Left hindlimb (tissue), 1 donor: ENCODE data around the gene NFIC.
"Not testable (repeated sequence)": the region's sequence is repeated elsewhere in the genome, so short reads cannot be mapped to it uniquely, and the experiment has no call there.

ENCODE experiments used
- DNase-seq: peaks from one replicate; pipeline ENCODE4 v3.0.0-alpha.2; 2018

The NFIC gene

GRCh38 chr19:3375221-3376090 is 9.1 kb downstream of the NFIC start:
- peak; percentile 81 for DNase-seq

- DNase-seq, result not testable (repeated sequence)
Observed at GRCh38 chr19:3376091-3376455, 9.7 kb downstream of the NFIC start.

GRCh38 chr19:3378352-3379150 is 12.2 kb downstream of the NFIC start:
- DNase-seq, result no peak

- DNase-seq, result no peak
Observed at GRCh38 chr19:3380829-3381228, 14.4 kb downstream of the NFIC start.

- DNase-seq, result no peak
Observed at GRCh38 chr19:3381701-3382372, 15.5 kb downstream of the NFIC start.

- no peak for DNase-seq
Observed at GRCh38 chr19:3382460-3383100, 16.2 kb downstream of the NFIC start.

GRCh38 chr19:3383121-3383722 is 16.8 kb downstream of the NFIC start:
- no peak for DNase-seq

- no peak for DNase-seq
Observed at GRCh38 chr19:3386447-3387234, 20.3 kb downstream of the NFIC start.

- peak; percentile 86 for DNase-seq
Observed at GRCh38 chr19:3387645-3388589, 21.5 kb downstream of the NFIC start.

- no peak for DNase-seq
Observed at GRCh38 chr19:3389446-3389778, 23.0 kb downstream of the NFIC start.

- no peak for DNase-seq
Observed at GRCh38 chr19:3389876-3390371, 23.5 kb downstream of the NFIC start.

- DNase-seq, result not testable (repeated sequence)
Observed at GRCh38 chr19:3391911-3392310, 25.5 kb downstream of the NFIC start.

GRCh38 chr19:3392480-3392879 is 26.1 kb downstream of the NFIC start:
- DNase-seq, result peak; percentile 70

GRCh38 chr19:3396881-3397265 is 30.5 kb downstream of the NFIC start:
- no peak for DNase-seq

GRCh38 chr19:3397266-3398022 is 31.1 kb downstream of the NFIC start:
- DNase-seq, result no peak

- DNase-seq, result no peak
Observed at GRCh38 chr19:3398114-3398899, 31.9 kb downstream of the NFIC start.

GRCh38 chr19:3398900-3399278 is 32.5 kb downstream of the NFIC start:
- DNase-seq, result no peak

GRCh38 chr19:3399311-3399710 is 32.9 kb downstream of the NFIC start:
- not testable (repeated sequence) for DNase-seq
